Stimulated activated CD4-positive, alpha-beta T cell treated with anti-CD3 and anti-CD28 coated beads, Interleukin-1b, Interleukin-23, amount 100 ng/mL, for 1 hour (primary cell): ENCODE data around the gene GCNA.

Experiments used
- DNase-seq, 2 donors: peaks; one replicate each; pipeline ENCODE4 v3.0.0-alpha.2; 2020; ENCODE audit warnings: low read depth in 2 of 2

GCNA gene

DNA sequence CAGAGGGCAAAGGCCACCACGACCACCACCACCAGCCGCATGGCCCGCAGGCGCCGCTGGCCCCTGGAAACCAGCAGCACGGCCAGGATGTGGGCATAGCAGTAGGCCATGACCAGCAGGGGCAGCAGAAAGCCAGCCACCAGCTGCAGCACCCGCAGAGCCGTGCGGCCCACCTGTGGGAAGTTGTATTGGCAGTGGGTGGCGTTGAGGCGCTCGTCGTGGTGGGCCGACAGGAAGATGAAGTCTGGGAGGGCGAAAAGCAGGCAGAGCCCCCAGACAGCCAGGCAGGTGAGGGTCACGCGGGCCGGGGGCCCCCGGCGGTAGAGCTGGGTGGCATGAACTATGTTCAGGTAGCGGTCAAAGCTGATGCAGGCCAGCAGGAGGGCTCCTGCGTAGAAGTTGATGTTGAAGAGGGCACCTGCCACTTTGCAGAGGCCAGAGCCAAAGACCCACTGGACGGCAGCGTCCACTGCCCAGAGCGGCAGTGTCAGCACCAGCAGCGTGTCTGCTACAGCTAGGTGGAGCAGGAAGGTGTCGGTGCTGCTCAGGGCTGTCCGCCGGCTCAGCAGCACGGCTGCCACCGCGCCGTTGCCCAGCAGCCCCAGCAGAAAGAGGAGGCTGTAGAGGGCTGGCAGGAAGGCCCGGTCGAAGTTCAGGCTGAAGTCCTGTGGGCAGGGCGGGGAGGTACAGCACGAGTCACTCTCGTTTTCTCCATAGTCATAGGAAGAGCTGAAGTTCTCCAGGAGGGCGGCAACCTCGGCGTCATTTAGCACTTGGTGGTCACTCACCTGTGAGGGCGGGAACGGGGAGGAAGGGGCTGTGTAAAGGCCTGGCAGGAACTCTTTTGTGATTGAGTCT is 38.7 kb downstream of the GCNA start:
- DNase-seq = no peak

- no peak for DNase-seq
Observed at GRCh38 chrX:71617742-71618141, 39.5 kb downstream of the GCNA start.

- peak in 1 of 2 donors; percentile 21 for DNase-seq
Observed at GRCh38 chrX:71618303-71618721, 40.1 kb downstream of the GCNA start, which contains the start of gene CXCR3. CXCR3 (minus strand) TSS chrX:71618511; CDS start chrX:71618449, 62 bp downstream.

DNA sequence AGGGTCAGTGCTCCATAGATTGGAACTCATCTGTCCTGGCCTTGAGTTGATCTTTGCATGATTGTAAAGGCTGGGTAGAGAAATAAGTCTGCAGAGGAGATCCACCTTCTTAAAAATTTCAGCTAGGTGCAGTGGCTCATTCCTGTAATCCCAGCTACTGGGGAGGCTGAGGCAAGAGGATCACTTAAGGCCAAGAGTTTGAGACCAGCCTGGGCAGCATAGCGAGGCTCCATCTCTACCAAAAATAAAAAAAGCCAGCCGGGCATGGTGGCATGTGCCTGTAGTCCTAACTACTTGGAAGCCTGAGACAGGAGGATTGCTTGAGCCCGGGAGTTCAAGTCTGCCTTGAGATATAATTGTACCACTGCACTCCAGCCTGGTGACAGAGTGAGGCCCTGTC is 40.5 kb downstream of the GCNA start:
- DNase-seq = no peak

DNA sequence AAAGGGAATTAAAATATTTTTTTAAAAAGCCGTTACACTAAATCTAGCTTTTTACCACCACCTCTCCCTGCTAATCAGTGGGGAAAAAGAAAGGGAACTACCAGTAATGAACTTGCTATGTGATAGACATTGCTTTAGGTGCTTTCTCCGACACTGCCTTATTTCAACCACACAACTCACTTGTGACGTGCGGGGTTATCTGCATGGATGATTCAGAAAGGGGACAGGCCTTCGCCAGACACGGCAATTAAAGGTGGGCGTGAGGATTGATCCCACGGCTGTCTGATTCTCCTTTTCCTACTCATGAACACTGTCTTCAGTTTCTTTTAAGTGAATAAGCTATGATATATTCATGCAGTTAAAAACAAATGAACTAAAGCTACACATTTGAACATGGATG is 41.0 kb downstream of the GCNA start:
- peak in 1 of 2 donors; percentile 33 for DNase-seq

DNA sequence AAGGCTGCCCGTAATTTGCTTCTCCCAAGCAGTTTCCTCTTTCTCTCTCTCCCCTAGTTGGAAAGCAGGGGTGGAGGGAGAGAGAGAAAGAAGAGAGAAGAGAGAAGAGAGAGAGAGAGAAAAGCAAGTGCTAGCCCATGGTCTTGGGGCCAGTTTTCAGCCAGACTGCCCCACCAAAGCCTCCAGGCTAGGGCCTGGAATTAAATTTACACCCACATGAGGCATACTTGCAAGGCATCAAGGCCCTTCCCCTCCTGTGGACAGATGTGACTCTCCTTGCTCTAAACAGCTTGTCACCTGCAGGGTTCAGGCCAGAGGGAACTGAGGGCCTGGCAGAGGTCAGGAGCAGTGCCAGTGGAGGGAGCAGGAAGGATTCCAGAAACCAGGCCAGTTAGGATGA is 41.7 kb downstream of the GCNA start:
- DNase-seq = no peak

DNA sequence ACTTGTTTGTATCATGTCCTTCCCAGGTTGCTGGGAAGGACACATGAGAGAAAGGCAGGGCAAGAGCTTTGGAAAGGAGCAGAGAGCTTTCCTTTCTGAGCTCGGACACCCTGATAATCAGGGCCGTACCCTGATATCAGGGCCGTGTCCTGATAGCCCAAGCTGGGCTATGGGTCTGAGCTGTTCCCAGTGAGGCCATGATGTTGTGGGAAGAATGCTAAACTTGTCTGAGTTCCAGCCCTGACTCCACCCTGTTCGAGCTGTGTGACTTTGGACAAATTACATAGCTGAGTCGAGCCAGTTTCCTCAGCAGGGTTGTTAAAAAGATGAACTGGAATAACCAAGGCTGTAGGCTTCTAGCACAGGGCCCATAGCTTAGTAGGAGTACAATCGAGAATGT is 43.4 kb downstream of the GCNA start:
- DNase-seq = no peak

DNA sequence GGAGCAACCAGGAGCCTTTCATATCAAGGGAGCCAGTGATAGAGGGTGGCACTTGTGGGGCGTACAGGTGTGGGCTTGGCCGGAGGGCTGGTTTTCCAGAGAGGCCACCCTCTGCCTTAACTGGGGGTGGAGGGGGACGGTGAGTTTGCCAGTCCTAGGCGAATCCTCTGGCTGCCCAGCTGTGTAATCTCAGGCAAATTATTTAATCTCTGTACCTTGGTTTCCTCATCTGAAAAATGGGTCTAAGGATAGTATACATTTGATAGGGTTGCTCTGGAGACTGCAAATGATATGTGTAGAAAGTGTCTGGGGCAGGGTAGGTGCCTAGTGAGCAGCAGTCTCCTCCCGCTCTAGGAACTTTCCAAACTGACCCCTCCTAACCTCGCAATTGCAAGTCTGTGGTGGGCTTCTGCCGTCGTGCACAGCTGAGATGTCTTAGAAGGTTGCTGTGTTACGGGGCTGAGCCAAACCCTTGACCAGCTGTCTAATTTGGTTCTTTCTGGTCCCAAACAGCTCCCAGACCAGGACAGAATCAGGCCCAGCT is 43.9 kb downstream of the GCNA start:
- no peak for DNase-seq

GRCh38 chrX:71622576-71623450 is 44.6 kb downstream of the GCNA start:
- no peak for DNase-seq

- DNase-seq = no peak
Observed at GRCh38 chrX:71623714-71624113, 45.5 kb downstream of the GCNA start.

DNA sequence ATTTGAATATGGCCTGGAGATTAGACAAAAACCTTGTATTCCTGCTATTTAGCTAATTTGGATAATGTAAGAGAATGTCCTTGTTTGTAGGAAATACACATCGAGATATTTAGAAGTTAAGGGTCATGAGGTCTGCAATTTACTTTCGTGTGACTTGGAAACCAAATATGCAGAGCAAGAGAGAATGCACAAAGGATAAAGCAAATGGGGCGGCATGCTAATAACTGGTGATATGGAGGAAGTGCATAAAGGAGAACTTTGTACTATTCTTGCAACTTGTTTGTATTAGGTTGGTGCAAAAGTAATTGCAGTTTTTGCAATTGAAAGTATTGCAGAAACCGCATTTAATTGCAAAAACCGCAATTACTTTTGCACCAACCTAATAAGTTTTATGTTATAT is 47.2 kb downstream of the GCNA start:
- DNase-seq = no peak

- DNase-seq = no peak
Observed at GRCh38 chrX:71626576-71626975, 48.3 kb downstream of the GCNA start.

DNA sequence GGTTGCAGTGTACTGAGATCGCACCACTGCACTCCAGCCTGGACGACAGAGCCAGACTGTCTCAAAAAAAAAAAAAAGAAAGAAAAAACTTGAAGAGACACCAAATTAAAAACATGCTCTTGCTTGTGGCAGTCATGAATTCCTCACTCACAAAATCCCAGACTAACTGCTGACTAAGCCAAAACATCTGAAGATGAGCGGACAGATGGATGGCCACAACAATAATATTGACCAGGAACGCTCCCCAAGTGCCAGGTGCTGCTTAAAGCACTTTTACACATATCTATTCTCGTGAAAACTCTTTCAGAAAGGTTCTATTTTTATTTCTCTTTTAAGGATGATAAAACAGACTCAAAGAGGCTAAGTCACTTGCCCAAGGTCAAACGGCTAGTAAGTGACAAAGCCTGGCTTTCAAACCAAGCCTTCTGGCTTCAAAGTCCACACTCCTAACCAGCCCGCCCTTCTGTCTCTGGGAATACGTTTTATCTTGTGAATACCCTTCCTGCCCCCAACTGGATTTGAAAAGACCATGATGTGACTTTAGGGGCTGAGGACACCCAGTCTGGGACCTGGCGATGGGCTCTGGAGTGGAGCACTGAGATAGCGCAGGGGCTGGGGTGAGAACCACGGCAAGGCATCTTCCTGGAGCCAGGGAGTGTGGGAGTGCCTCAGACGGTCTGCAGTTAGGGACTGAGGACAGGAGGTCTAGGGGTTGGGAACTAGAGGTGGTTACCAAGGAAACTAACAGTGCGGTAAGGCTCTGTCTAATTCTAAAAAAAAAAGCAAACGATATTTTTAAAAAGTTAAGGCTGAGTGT is 49.6 kb downstream of the GCNA start:
- DNase-seq = no peak

DNA sequence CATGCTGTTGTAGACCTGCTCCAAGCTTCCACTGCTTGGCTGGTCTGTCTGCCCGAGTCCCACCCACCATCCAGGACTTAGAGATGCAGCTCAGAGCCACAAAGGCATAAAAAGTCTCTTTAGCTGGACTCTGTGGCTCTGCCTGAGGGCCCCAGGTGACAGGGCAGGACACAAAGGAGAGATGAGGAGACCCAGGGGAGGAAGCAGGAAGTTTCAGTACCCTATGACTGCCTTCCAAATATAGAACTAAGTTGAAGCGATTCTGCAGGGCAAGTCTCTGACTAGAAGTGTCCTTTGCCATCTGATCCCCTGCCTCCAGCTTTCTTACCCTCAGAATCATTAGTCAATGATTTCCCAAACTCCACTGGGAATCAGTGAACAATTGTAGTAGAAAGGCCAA is 51.2 kb downstream of the GCNA start:
- no peak for DNase-seq

DNA sequence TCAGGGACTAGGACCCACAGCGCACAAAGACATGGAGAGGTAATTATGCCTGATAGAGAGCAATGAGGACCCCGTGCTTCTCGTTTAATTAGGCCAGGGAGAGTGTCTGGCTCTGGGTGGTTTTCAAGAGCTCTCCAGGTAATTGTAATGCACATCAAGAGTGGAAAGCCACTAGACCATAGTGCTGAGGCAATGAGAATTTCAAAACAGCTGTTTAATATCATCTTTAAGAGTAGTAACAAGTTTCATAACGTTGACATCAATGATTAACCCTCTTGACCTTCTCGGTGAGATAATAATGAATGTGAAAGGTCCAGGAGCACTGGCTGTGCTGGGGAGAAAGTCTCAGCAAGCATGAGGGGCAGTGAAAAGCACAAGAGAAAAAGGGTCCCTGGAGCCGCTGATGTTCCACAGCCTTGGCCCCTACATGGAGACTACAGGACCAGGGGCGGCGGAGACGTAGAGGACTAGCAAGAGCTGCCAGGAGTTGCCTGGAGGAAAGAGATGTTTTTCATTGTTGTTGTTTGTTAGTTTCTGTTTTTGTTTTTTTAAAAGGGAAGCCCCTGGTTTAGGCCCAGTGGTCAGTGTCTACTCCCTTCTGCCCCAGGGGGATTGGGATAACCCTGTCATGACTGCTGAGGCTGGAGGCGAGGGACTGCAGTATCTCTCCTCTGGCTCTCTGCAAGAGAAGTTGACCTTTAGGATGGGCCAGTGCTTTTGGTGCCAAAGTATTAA is 54.9 kb downstream of the GCNA start:
- DNase-seq = no peak

- no peak for DNase-seq
Observed at GRCh38 chrX:71634366-71634765, 56.1 kb downstream of the GCNA start.

DNA sequence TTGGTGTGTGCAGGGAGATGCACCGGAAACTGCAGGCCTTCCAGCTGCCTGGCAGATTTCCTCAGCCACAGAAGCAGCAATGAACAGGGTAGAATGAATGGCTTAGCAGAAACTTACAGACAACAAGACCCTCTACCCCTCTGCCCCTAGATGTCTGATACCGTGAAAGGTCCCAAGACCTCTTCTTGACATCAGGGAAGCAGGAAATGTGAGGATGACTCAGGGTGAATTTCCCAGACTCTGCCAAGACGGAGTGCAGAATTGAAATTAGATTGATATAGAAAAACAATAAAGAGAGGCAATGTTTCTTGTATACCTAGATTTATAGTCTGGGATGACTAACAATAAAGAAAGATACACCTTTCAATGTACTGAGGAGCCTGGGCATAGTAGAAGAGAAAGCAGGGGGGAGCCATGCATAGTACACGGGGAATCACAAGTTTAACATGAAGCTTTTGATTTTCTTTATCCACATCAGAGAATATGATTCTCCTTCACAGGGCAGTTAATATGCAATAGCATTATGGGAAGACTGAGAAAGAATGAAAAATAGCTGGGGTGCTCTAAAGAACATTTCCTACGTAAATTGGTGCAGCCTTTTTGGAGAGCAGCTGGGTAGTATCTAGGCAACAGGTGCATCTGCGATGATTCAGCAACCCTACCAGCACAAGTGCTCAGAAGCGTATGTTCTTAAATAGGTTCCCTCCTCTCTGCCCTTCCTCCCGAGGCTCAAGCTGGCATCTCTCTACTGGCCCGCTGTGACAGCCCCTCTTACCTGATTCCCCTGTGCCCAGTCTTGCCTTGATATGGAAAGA is 58.4 kb downstream of the GCNA start:
- DNase-seq = no peak

DNA sequence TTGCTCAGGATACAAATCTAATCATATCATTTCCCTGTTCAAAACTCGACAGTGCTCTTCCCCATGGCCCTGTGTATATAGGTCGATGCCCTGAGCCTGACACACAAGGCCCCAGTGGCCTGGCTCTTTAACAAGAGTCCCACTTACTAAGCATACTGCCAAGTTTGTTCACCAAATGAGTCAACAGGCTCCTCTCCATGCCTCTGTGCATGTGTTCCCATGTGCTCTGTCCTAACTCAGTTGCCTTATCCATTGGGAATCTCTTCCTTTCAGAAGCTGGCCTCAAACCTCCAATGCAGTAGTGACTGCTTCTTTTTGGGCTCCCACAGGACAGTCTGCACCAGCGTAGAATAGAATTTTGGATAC is 59.0 kb downstream of the GCNA start:
- DNase-seq = no peak

- no peak for DNase-seq
Observed at GRCh38 chrX:71637848-71638247, 59.6 kb downstream of the GCNA start.

GRCh38 chrX:71638409-71638808 is 60.2 kb downstream of the GCNA start:
- no peak for DNase-seq
